Common myeloid progenitor, CD34-positive (primary cell): ENCODE data around the gene MTHFR.
"Not testable (repeated sequence)": the region's sequence is repeated elsewhere in the genome, so short reads cannot be mapped to it uniquely, and the experiment has no call there.

Source experiments
- CTCF ChIA-PET: fragments of 350-600 bp; sonication (Branson Sonifier 250); formaldehyde crosslinking; loops from one replicate; lab custom pipeline; 2021; ENCODE audit warnings: antibody characterized with exemption; lab: Charles Lee
- POLR2A ChIA-PET: fragments of 350-600 bp; sonication (Branson Sonifier 250); formaldehyde crosslinking; loops from one replicate; lab custom pipeline; 2021; ENCODE audit warnings: antibody characterized with exemption; lab: Charles Lee
- DNase-seq, 3 donors: peaks; one replicate each; pipeline versions ENCODE4 v3.0.0 to v3.0.0-alpha.2; 2013
- H3K27ac ChIP-seq, 2 experiments: 1 replicate in 1 of 2; 2 replicates in 1 of 2; pipeline ENCODE4 v1.7.0; 2013; ENCODE audit warnings: inconsistent platforms in 2 of 2, low read length in 2 of 2, mild to moderate bottlenecking in 2 of 2, low read depth in 1 of 2, moderate library complexity in 1 of 2; ENCODE audit not compliant: severe bottlenecking in 2 of 2, insufficient read depth in 1 of 2, poor library complexity in 1 of 2
- H3K27me3 ChIP-seq, 5 experiments: replicated peaks in 2 of 5; 1 replicate in 3 of 5; 2 replicates in 2 of 5; pipeline versions ENCODE4 v1.6.1 to v1.7.0; 2013; ENCODE audit warnings: low read length in 4 of 5, mild to moderate bottlenecking in 2 of 5, moderate library complexity in 2 of 5, inconsistent platforms in 1 of 5; ENCODE audit not compliant: insufficient read depth in 5 of 5, control insufficient read depth in 4 of 5
- H3K36me3 ChIP-seq, 4 experiments: 1 replicate in 2 of 4; 2 replicates in 2 of 4; pipeline versions ENCODE4 v1.6.1 to v1.7.0; 2013; ENCODE audit warnings: low read length in 3 of 4, control low read depth in 1 of 4, mild to moderate bottlenecking in 1 of 4; ENCODE audit not compliant: control insufficient read depth in 4 of 4, insufficient read depth in 4 of 4
- H3K4me1 ChIP-seq, 4 experiments: 1 replicate in 3 of 4; 2 replicates in 1 of 4; pipeline versions ENCODE4 v1.6.1 to v1.7.1; 2013; ENCODE audit warnings: low read length in 3 of 4, mild to moderate bottlenecking in 3 of 4, control low read depth in 1 of 4, inconsistent platforms in 1 of 4, moderate library complexity in 1 of 4; ENCODE audit not compliant: control insufficient read depth in 4 of 4, insufficient read depth in 4 of 4; ENCODE audit errors: control extremely low read depth in 1 of 4
- H3K4me3 ChIP-seq, 7 experiments: 1 replicate in 4 of 7; 2 replicates in 3 of 7; pipeline versions ENCODE4 v1.5.1 to v1.7.0; 2013; ENCODE audit warnings: mild to moderate bottlenecking in 7 of 7, low read length in 6 of 7, moderate library complexity in 6 of 7, inconsistent platforms in 2 of 7, low read depth in 2 of 7, control low read depth in 1 of 7; ENCODE audit not compliant: insufficient read depth in 4 of 7, control insufficient read depth in 1 of 7; ENCODE audit errors: extremely low read depth in 1 of 7
- H3K9me3 ChIP-seq, 5 experiments: 1 replicate in 4 of 5; 2 replicates in 1 of 5; pipeline versions ENCODE4 v1.6.1 to v1.7.1; 2013; ENCODE audit warnings: low read length in 4 of 5, mild to moderate bottlenecking in 2 of 5, inconsistent platforms in 1 of 5, low read depth in 1 of 5, moderate library complexity in 1 of 5; ENCODE audit not compliant: control insufficient read depth in 4 of 5, insufficient read depth in 2 of 5; ENCODE audit errors: control extremely low read depth in 1 of 5
- WGBS: methylation state at CpG from one replicate; pipeline ENCODE4 v1.1.5; 2013; ENCODE audit not compliant: insufficient coverage; 5-methylcytosine and 5-hydroxymethylcytosine counted together

Gene MTHFR

DNA sequence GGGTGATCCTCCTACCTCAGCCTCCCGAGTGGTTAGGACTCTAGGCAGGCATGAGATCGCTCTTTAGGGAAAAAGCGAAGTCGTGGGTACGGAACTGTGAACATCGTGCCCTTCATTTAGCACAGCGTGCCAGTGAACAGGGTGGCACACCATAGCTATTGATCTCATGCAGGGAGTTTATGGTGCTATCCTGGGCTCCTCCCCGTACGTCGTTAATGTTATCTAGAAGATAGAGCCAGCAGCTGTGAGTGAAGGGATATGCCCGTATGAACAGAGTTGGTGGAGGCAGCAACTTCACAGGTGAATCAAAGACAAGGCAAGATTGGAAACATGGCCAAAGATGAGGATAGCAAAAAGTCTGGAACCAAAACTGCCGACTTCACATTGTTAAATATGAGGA lies 11.4 kb upstream of the MTHFR start:
- ChIA-PET CTCF (no interaction called here), POLR2A (no interaction called here)
- Histone ChIP-seq H3K27ac (no peak overlapping the region), H3K36me3 (peaks cover 16 to 71% (median 36%) of the 10 kb centered on the region in 4 experiments), H3K27me3 (no peaks in the 10 kb centered on the region), H3K4me1 (peaks cover 2 to 12% (median 3%) of the 10 kb centered on the region in 4 experiments), H3K4me3 (no peak overlapping the region), H3K9me3 (no peaks in the 10 kb centered on the region)
- no peak for DNase-seq
- 98% methylated on average over 12 of the region's 12 CpGs for WGBS

GRCh38 chr1:11813021-11813420 lies 7.3 kb upstream of the MTHFR start:
- H3K4me1 ChIP-seq: peaks cover 2 to 23% (median 3%) of the 10 kb centered on the region in 4 experiments
- CTCF ChIA-PET: no interaction called here
- POLR2A ChIA-PET: interaction anchor here (0.7 kb wide), 1 partner anchor 18 kb away, joined by 3 read pairs; no protein-coding TSS in a partner anchor
- no peak for DNase-seq
- no peaks in the 10 kb centered on the region for H3K27me3 ChIP-seq
- no peak overlapping the region for H3K4me3 ChIP-seq
- peaks cover 5 to 66% (median 36%) of the 10 kb centered on the region in 4 experiments for H3K36me3 ChIP-seq
- no peak overlapping the region for H3K27ac ChIP-seq
- WGBS: 90% methylated on average over 2 of the region's 5 CpGs
- no peaks in the 10 kb centered on the region for H3K9me3 ChIP-seq

- peak overlapping the region in 5 of 7 experiments; percentile 77 to 96 (median 89) for H3K4me3 ChIP-seq
These were observed 1.4 kb upstream of the MTHFR start for GRCh38 chr1:11807133-11807532.

GRCh38 chr1:11806307-11806936 lies 658 bp upstream of the MTHFR start:
- no peak for DNase-seq
- 0% methylated on average over 16 of the region's 20 CpGs for WGBS
- CTCF ChIA-PET: interaction anchor here (1.2 to 1.3 kb wide), 4 partner anchors 9 to 32 kb away, joined by 4 read pairs; no protein-coding TSS in a partner anchor
- Histone ChIP-seq H3K36me3 (peaks cover 0 to 32% (median 17%) of the 10 kb centered on the region in 4 experiments), H3K27ac (peak overlapping the region; percentile 70 to 92), H3K9me3 (no peaks in the 10 kb centered on the region), H3K4me3 (peak overlapping the region; percentile 77 to 96 (median 90)), H3K27me3 (no peaks in the 10 kb centered on the region), H3K4me1 (peaks cover 26 to 66% (median 52%) of the 10 kb centered on the region in 4 experiments)
- POLR2A ChIA-PET: interaction anchor here (0.9 to 1.4 kb wide), 2 partner anchors 19 to 103 kb away, joined by 3 to 5 read pairs; no protein-coding TSS in a partner anchor

More at GRCh38 chr1:11807133-11807532, 1.4 kb upstream of the MTHFR start:
- peaks cover 0 to 38% (median 19%) of the 10 kb centered on the region in 4 experiments for H3K36me3 ChIP-seq
- no peaks in the 10 kb centered on the region for H3K9me3 ChIP-seq
- peaks cover 23 to 62% (median 47%) of the 10 kb centered on the region in 4 experiments for H3K4me1 ChIP-seq
- ChIA-PET CTCF (interaction anchor here (1.2 to 1.3 kb wide), 4 partner anchors 9 to 31 kb away, joined by 4 read pairs; no protein-coding TSS in a partner anchor), POLR2A (interaction anchor here (0.9 kb wide), 1 partner anchor 103 kb away, joined by 5 read pairs; no protein-coding TSS in a partner anchor)
- DNase-seq: no peak
- no peaks in the 10 kb centered on the region for H3K27me3 ChIP-seq
- peak overlapping the region; percentile 70 to 92 for H3K27ac ChIP-seq
- 100% methylated on average over 1 of the region's 2 CpGs for WGBS

DNA sequence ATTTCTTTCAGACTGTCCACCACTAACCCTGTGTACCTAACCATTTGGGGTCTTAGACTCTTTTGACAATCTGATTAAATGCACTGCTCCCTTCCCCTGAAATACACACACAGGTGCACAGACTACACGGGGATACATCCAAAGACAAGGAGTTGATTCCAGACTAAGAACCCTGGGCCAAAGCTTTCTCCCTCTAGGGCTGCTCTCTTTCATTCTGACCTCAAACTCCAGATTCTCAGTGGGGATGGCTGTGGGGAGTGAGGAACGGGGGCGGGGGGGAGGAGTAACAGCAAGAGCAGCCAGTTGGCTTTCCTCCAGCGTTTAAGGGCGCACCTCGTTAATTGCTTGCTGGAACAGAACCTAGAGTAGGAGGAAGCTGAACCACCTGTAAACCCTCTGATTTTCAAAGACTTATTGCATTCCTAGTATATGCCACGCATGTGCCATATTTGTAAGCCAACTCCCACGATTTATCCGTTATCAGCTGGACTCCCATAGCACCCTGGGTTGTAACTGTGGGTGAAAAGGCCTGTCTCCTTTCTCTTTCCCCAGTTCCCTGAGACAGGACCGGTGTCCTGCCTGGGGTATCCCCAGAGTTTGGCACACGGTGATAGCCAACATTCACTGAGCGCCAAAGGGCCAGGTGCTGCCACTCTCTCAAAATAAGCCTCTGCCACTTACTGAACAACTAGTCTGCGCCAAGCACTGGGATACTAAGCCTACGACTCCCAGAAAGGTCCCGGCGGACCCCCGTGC lies 920 bp downstream of the MTHFR start:
- H3K9me3 ChIP-seq: no peaks in the 10 kb centered on the region
- CTCF ChIA-PET: interaction anchor here (0.7 to 1.5 kb wide), 2 partner anchors 13 to 17 kb away, joined by 3 read pairs; no protein-coding TSS in a partner anchor
- DNase-seq: peak; percentile 14 to 37 (median 34)
- POLR2A ChIA-PET: no interaction called here
- 6% methylated on average over 14 of the region's 17 CpGs for WGBS
- peak overlapping the region; percentile 70 to 92 for H3K27ac ChIP-seq
- H3K4me1 ChIP-seq: peaks cover 26 to 68% (median 52%) of the 10 kb centered on the region in 4 experiments
- H3K4me3 ChIP-seq: peak overlapping the region; percentile 77 to 96 (median 90)
- no peaks in the 10 kb centered on the region for H3K27me3 ChIP-seq
- H3K36me3 ChIP-seq: peaks cover 7 to 36% (median 23%) of the 10 kb centered on the region in 4 experiments

- Histone ChIP-seq H3K4me3 (peak overlapping the region in 6 of 7 experiments; percentile 9 to 96 (median 83)), H3K36me3 (peaks cover 6 to 37% (median 25%) of the 10 kb centered on the region in 4 experiments), H3K4me1 (peaks cover 26 to 67% (median 52%) of the 10 kb centered on the region in 4 experiments), H3K27ac (peak overlapping the region in 1 of 2 experiments; percentile 92)
- peak in 1 of 3 donors; percentile 11 for DNase-seq
- not testable (repeated sequence) for H3K27me3 ChIP-seq, H3K9me3 ChIP-seq
- ChIA-PET POLR2A (interaction anchor here (0.8 to 1.4 kb wide), 3 partner anchors 11 to 105 kb away, joined by 3 to 8 read pairs (median 3); no protein-coding TSS in a partner anchor), CTCF (interaction anchor here (0.7 to 1.5 kb wide), 8 partner anchors 12 to 122 kb away, joined by 3 to 6 read pairs (median 3); no protein-coding TSS in a partner anchor)
- 95% methylated on average over 6 of the region's 9 CpGs for whole genome bisulfite sequencing
These were observed 1.7 kb downstream of the MTHFR start for GRCh38 chr1:11803924-11804665.
